ENCODE results near the gene PAGE3.

PAGE3 gene, protein sequence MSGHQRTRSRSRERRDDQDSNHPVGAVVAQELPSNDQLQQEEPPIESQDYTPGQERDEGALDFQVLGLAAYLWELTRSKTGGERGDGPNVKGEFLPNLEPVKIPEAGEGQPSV

DNA sequence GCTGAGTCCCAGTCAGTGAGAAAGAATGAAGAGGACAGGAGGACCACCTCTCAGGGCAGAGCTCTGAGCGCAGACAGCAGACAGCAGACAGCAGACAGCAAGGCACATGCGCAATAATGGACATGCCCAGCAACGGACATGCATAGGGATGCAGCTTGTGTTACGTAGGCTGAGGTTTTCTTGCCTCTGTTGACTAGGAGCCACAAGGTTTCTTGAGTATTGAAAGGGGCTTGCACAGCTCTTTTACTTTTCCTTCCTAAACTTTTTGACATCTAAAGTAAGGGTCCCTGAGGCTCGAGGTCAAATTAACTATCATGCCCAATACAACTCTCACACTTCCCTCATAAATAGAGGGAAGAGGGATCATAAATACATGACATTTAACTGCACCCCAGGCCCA is at the start of gene PAGE3:
Gene PAGE3 (minus strand): TSS at position 101 of the 400 bp plus-strand sequence. CDS start 1,013 bp downstream, outside the sequence.
- DNase-seq, result no peak

GRCh38 chrX:55312655-55313054 is 47.9 kb upstream of the PAGE3 start:
- no peak for DNase-seq

DNA sequence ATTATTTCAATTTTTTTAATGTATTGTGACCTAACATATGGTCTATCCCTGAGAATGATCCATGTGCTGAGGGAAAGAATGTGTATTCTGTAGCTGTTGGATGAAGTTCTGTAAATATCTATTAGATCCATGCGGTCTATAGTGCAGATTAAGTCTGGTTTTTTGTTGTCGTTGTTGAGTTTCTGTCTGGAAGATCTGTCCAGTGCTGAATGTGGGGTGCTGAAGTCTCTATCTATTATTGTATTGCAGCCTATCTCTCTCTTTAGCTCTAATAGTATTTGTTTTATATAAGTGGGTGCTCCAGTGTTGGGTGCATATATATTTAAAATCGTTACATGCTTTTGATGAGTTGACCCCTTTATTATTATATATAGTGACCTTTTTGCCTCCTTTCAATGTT is 26.2 kb upstream of the PAGE3 start:
- DNase-seq, result no peak

DNA sequence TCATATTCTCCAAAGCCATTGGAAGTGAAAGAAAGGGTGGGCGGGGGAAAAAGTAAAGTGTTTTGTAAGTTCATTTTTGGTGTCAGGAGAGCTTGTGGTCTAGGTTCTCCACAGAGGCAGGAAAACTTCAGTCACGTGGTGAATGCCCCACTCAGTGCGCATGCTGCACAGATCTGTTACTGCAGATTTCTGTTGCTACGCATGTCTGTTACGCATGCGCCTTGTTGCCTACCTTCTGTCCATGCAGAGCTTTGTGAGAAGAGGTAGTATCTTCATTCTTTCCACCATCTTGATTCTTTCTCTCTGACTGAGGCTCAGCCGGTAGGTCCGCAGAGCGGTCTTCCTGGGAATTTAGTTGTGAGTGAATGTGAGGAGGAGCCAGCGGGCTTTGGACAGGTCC is 15.1 kb upstream of the PAGE3 start:
- no peak for DNase-seq

DNA sequence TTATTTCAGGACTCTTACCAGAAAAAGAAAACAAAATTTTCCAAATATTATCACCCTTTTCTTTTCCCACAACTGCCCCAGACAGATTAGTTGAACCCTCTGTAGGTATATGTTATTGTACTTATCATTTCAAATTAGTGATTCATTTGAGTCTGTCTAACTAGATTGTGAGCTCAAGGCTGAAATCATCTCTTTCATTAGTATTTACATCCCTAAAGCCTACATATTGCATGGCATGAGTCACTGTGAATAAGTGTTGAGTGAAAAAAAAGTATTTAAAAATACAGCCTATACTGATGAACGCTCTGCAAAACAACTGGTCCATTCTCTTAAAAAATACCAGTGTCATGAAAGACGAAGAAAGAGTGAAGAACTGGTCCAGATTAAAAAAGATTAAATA is 3.9 kb downstream of the PAGE3 start:
- no peak for DNase-seq

DNA sequence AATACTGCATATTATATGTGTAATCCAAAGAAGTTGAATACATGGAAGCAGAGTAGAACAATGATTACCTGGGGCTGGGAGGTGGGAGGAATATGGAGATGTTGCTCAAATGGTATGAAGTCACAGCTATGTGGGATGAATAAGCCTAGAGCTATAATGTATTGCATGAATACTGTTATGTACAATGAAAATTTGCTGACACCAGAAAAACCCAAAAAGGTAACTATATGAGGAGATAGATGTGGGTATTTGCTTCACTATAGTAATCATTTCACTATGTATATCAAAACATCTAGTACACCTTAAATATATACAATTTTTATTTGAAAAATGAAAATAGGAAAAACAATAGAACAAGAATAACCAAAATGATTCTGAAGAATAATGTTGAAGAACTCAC is 11.2 kb downstream of the PAGE3 start:
- DNase-seq, result no peak

DNA sequence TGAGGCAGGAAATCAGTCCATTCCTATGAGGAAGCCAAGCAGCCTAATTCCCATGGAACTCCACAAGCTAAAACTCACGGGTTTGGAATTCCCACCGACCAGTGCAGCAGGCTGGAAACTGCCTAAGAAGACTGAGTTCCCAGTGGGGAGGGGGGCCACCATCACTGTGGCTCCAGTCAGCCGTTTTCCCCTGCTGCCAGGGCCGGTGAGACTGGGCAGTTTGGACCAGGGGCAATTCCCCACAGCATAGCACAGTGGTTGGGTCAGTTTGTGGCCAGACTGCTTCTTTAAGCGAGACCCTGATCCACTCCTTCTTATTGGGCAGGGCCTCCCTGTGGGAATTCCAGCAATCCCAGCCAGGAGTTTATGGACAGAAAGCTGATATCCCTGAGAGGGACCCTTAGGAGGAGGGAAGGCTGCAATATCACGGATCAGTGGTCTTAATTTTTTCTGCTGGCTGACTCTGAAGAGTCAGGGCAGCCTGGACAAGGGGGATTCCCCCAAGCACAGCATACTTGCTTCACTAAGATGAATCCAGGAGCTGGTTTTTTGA is 23.9 kb downstream of the PAGE3 start:
- peak; percentile 32 for DNase-seq

GRCh38 chrX:55220119-55220794 is 44.5 kb downstream of the PAGE3 start, which contains the start of gene PAGE5:
PAGE5 (plus strand) TSS chrX:55220346; CDS start chrX:55221383, 1,037 bp downstream.
- DNase-seq, result no peak

DNA sequence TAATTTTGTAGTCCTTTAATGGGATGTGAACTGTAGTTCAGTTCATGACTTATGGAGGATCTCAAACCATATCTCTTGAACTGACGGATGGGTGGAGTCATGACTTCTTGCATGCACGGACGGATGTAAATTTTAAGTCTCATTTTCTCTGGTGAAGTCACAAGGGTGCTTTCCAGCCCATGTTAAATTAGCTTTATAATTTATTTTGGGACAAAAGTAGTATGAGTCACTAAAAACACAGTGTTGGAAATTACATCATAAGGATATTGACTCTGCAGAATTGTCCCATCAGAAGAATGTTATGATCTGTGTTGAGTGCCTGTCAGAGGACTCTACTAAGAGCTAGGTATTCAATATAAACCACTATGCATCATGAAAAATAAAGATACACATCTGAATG is 51.3 kb downstream of the PAGE3 start:
- no peak for DNase-seq

- no peak for DNase-seq
Observed at GRCh38 chrX:55210931-55211677, 53.6 kb downstream of the PAGE3 start.
